ENCODE measurements around the gene PLCB1. TPM values are rescaled to one million over a fixed set of nuclear protein-coding genes. Genes with fewer than 3 reads are reported as not detected.

The PLCB1 gene
- total RNA-seq (10 to 100 TPM in 1 of 2 donors, 1 to 10 TPM in 1; 9.0 to 43.8 TPM), polyA plus RNA-seq (1 to 10 TPM; 1.6 to 3.2 TPM)
- long read RNA-seq, donor 1 = 0 reads
- long read RNA-seq, donor 2 = 0 reads
- long read RNA-seq, donor 3 = 0 reads
- long read RNA-seq, donor 4 = 0 reads
- long read RNA-seq, donor 5, partial matches to known transcripts = 0 of 1 reads
- long read RNA-seq, donor 5, other reads (novel, unspliced or antisense) = 0 of 1 reads

- H3K9ac ChIP-seq (ENCODE audit: insufficient read depth in 1 of 2, low read length in 2 of 2) = peak within 1 kb of the TSS; percentile 18 to 71
- peak within 1 kb of the TSS; percentile 55 for H3K4me3 ChIP-seq
- ATAC-seq (ENCODE audit: insufficient read depth, low FRiP score) (peak; percentile 94), DNase-seq (peak; percentile 91 to 93 (median 92))
- no peaks in the 10 kb centered on the region for H3K36me3 ChIP-seq (ENCODE audit: control insufficient read depth in 4 of 4, insufficient read depth in 4 of 4, low read length in 4 of 4)
- whole genome bisulfite sequencing, 2 donors = 1% methylated on average over 50 to 63 of the region's 65 CpGs
- H3K27ac ChIP-seq (ENCODE audit: low read depth in 1 of 2, low read length in 1 of 2) = peak within 1 kb of the TSS; percentile 46 to 56
- no peaks in the 10 kb centered on the region for H3K9me3 ChIP-seq (ENCODE audit: control insufficient read depth in 4 of 4, insufficient read depth in 3 of 4, low read length in 3 of 4)
- peaks cover 0 to 28% (median 4%) of the 10 kb centered on the region in 5 donors for H3K4me1 ChIP-seq (ENCODE audit: control insufficient read depth in 5 of 5, insufficient read depth in 5 of 5, low read length in 5 of 5)
- TF ChIP-seq CTCF (IDR thresholded peaks at IDR 0.05; ENCODE audit: control extremely low read depth, extremely low read depth) = peak; percentile 89
- peaks cover 0 to 5% (median 0%) of the 10 kb centered on the region in 3 donors for H3K27me3 ChIP-seq (ENCODE audit: control insufficient read depth in 3 of 3, insufficient read depth in 3 of 3, low read length in 2 of 3)
Measured at GRCh38 chr20:8131598-8132483, at the start of gene PLCB1. Gene PLCB1, plus strand, starts transcription at chr20:8132266. Its CDS starts 386 bp downstream, at chr20:8132652.

GRCh38 chr20:8082989-8083388 lies 49.1 kb upstream of the PLCB1 start:
- no peak for TF ChIP-seq CTCF (IDR thresholded peaks at IDR 0.05; ENCODE audit: control extremely low read depth, extremely low read depth)
- Histone ChIP-seq H3K4me1 (ENCODE audit: control insufficient read depth in 5 of 5, insufficient read depth in 5 of 5, low read length in 5 of 5) (peaks cover 0 to 4% (median 0%) of the 10 kb centered on the region in 5 donors), H3K36me3 (ENCODE audit: control insufficient read depth in 4 of 4, insufficient read depth in 4 of 4, low read length in 4 of 4) (no peaks in the 10 kb centered on the region), H3K27ac (ENCODE audit: low read depth in 1 of 2, low read length in 1 of 2) (no peak overlapping the region), H3K9ac (ENCODE audit: insufficient read depth in 1 of 2, low read length in 2 of 2) (no peak overlapping the region), H3K27me3 (ENCODE audit: control insufficient read depth in 3 of 3, insufficient read depth in 3 of 3, low read length in 2 of 3) (no peaks in the 10 kb centered on the region), H3K9me3 (ENCODE audit: control insufficient read depth in 4 of 4, insufficient read depth in 3 of 4, low read length in 3 of 4) (no peaks in the 10 kb centered on the region), H3K4me3 (no peak overlapping the region)
- DNase-seq (peak in 2 of 3 donors; percentile 66 to 82), ATAC-seq (ENCODE audit: insufficient read depth, low FRiP score) (peak; percentile 62)

- H3K9me3 ChIP-seq (ENCODE audit: control insufficient read depth in 4 of 4, insufficient read depth in 3 of 4, low read length in 3 of 4) = no peaks in the 10 kb centered on the region
- 87 to 88% methylated on average over 5 of the region's 5 CpGs for WGBS, 2 donors
- TF ChIP-seq CTCF (IDR thresholded peaks at IDR 0.05; ENCODE audit: control extremely low read depth, extremely low read depth) = no peak
- DNase-seq (no peak), ATAC-seq (ENCODE audit: insufficient read depth, low FRiP score) (no peak)
- H3K36me3 ChIP-seq (ENCODE audit: control insufficient read depth in 4 of 4, insufficient read depth in 4 of 4, low read length in 4 of 4) = no peaks in the 10 kb centered on the region
- H3K4me1 ChIP-seq (ENCODE audit: control insufficient read depth in 5 of 5, insufficient read depth in 5 of 5, low read length in 5 of 5) = peaks cover 0 to 8% (median 0%) of the 10 kb centered on the region in 5 donors
- H3K27ac ChIP-seq (ENCODE audit: low read depth in 1 of 2, low read length in 1 of 2) = no peak overlapping the region
- no peaks in the 10 kb centered on the region for H3K27me3 ChIP-seq (ENCODE audit: control insufficient read depth in 3 of 3, insufficient read depth in 3 of 3, low read length in 2 of 3)
- H3K9ac ChIP-seq (ENCODE audit: insufficient read depth in 1 of 2, low read length in 2 of 2) = no peak overlapping the region
- H3K4me3 ChIP-seq = no peak overlapping the region
Measured at GRCh38 chr20:8089668-8090067, 42.4 kb upstream of the PLCB1 start.
